ENCODE measurements around the gene EID2B. TPM values are rescaled to one million over a fixed set of nuclear protein-coding genes. Genes with fewer than 3 reads are reported as not detected.

Gene EID2B
- total RNA-seq, 2 experiments from 2014 or later, result 3.3 to 3.8 TPM

- CTCF ChIA-PET, result interaction anchor here (0.7 to 6.2 kb wide), 24 partner anchors 7 to 422 kb away, joined by 3 to 59 read pairs (median 5); partner anchors contain the start of genes DLL3, RPS16, SELENOV and SUPT5H
- DNase-seq, result no peak
- no peaks in the 10 kb centered on the region for H3K36me3 Mint-ChIP-seq
- POLR2A ChIA-PET, result interaction anchor here (0.6 to 1.5 kb wide), 5 partner anchors 9 to 411 kb away, joined by 3 to 16 read pairs (median 3); partner anchors contain the start of gene RPS16
- peak overlapping the region; percentile 52 for H3K4me3 Mint-ChIP-seq
- H3K27ac Mint-ChIP-seq, result no peak overlapping the region
- intact Hi-C loops (cut with micrococcal nuclease), result loop anchor here (2.0 to 5.0 kb wide), 4 partner anchors 34 to 191 kb away; partner anchors contain the start of genes DLL3, SAMD4B and TIMM50
- H3K27me3 Mint-ChIP-seq, result no peaks in the 10 kb centered on the region
- H3K9me3 Mint-ChIP-seq, result no peaks in the 10 kb centered on the region
- peaks cover 26% of the 10 kb centered on the region for H3K4me1 Mint-ChIP-seq (ENCODE audit: low read depth)
These were observed 406 bp upstream of the EID2B start for GRCh38 chr19:39533003-39533512.

DNA sequence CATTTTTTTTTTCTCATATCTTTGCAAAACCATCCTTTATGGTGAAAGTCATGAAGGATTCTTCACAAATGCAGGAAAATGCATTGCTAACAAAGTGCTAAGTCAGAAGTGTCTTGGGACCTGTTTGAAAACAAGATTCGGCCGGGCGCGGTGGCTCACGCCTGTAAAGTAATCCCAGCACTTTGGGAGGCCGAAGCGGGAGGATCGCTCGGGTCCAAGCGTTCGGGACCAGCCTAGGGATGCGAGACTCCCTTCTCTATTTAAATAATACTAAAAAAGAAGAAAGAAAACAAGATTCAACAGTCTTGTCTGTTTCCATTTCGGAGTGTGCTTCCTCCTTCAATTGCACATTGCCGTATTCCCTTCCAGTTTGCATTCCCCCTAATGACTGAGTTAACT lies 819 bp downstream of the EID2B start:
- peaks cover 18% of the 10 kb centered on the region for H3K4me1 Mint-ChIP-seq (ENCODE audit: low read depth)
- no peak for DNase-seq
- no peaks in the 10 kb centered on the region for H3K27me3 Mint-ChIP-seq
- H3K27ac Mint-ChIP-seq, result peak overlapping the region; percentile 60
- CTCF ChIA-PET, result interaction anchor here (0.7 to 6.2 kb wide), 13 partner anchors 9 to 421 kb away, joined by 3 to 59 read pairs (median 7); partner anchors contain the start of genes DLL3, RPS16 and SELENOV
- no peaks in the 10 kb centered on the region for H3K9me3 Mint-ChIP-seq
- peak overlapping the region; percentile 91 for H3K4me3 Mint-ChIP-seq
- no peaks in the 10 kb centered on the region for H3K36me3 Mint-ChIP-seq
- POLR2A ChIA-PET, result interaction anchor here (0.5 to 1.5 kb wide), 5 partner anchors 91 to 214 kb away, joined by 3 to 16 read pairs (median 3); partner anchors contain the start of gene RPS16
- intact Hi-C loops (cut with micrococcal nuclease), result loop anchor here (1.0 to 5.0 kb wide), 6 partner anchors 8 to 190 kb away; partner anchors contain the start of genes DLL3, EID2, SAMD4B and TIMM50

- Mint-ChIP-seq H3K27me3 (no peaks in the 10 kb centered on the region), H3K4me1 (ENCODE audit: low read depth) (peaks cover 4% of the 10 kb centered on the region), H3K36me3 (no peaks in the 10 kb centered on the region), H3K4me3 (no peak overlapping the region), H3K9me3 (no peaks in the 10 kb centered on the region), H3K27ac (no peak overlapping the region)
- ChIA-PET POLR2A (no interaction called here), CTCF (interaction anchor here (0.8 to 1.7 kb wide), 6 partner anchors 9 to 128 kb away, joined by 3 to 5 read pairs (median 4); partner anchors contain the start of gene DLL3)
- no peak for DNase-seq
- intact Hi-C loops (cut with micrococcal nuclease), result no loop called here
These were observed 7.4 kb downstream of the EID2B start for GRCh38 chr19:39525205-39525604.

DNA sequence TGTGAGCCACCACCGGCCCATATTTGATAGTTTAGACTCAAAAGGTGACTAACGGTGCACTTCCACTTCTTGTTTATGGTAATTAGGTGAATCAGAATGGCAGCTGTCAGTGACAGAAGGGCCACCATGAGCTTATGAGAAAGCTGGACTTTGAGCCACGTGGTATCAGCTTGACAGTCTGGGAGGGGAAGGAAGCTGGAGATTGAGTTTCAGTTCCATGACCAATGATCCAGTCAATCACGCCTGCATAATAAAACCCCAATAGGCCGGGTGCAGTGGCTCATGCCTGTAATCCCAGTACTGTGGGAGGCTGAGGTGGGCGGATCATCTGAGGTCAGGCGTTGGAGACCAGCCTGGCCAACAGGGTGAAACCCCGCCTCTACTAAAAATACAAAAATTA lies 8.2 kb downstream of the EID2B start:
- intact Hi-C loops (cut with micrococcal nuclease), result no loop called here
- POLR2A ChIA-PET, result no interaction called here
- no peak for DNase-seq
- no peaks in the 10 kb centered on the region for H3K36me3 Mint-ChIP-seq
- no peak overlapping the region for H3K27ac Mint-ChIP-seq
- H3K4me3 Mint-ChIP-seq, result no peak overlapping the region
- peaks cover 4% of the 10 kb centered on the region for H3K4me1 Mint-ChIP-seq (ENCODE audit: low read depth)
- CTCF ChIA-PET, result interaction anchor here (0.7 to 1.7 kb wide), 6 partner anchors 9 to 127 kb away, joined by 3 to 6 read pairs (median 4); partner anchors contain the start of gene DLL3
- H3K27me3 Mint-ChIP-seq, result no peaks in the 10 kb centered on the region
- no peaks in the 10 kb centered on the region for H3K9me3 Mint-ChIP-seq

- H3K27ac Mint-ChIP-seq, result no peak overlapping the region
- CTCF ChIA-PET, result interaction anchor here (1.5 kb wide), 1 partner anchor 10 kb away, joined by 4 read pairs; no protein-coding TSS in a partner anchor
- H3K36me3 Mint-ChIP-seq, result no peaks in the 10 kb centered on the region
- no peaks in the 10 kb centered on the region for H3K9me3 Mint-ChIP-seq
- POLR2A ChIA-PET, result no interaction called here
- no peak for DNase-seq
- intact Hi-C loops (cut with micrococcal nuclease), result no loop called here
- H3K4me3 Mint-ChIP-seq, result no peak overlapping the region
- peaks cover 13% of the 10 kb centered on the region for H3K27me3 Mint-ChIP-seq
- H3K4me1 Mint-ChIP-seq (ENCODE audit: low read depth), result peaks cover 3% of the 10 kb centered on the region
These were observed 11.8 kb downstream of the EID2B start for GRCh38 chr19:39520541-39521484.

DNA sequence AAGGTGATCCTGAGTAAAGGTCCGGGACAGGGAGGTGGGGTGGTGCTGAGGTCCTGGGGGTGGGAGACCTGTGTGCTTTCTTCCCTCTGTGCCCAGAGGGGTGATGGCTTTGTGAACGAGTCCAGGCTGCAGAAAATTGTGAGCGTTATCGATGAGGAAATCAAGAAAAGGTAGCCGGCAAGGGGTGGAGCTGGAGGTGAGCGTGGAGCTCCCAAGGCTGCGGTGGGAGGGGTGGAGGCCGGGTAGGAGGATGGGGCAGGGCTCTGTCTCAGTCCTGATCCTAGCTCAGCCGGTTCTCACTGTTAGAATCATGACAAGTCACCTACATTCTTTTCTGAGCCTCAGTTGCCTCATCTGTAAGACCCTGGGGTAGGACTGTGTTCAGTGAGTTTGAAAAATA lies 13.7 kb downstream of the EID2B start:
- no peaks in the 10 kb centered on the region for H3K36me3 Mint-ChIP-seq
- H3K4me3 Mint-ChIP-seq, result no peak overlapping the region
- H3K27me3 Mint-ChIP-seq, result peaks cover 29% of the 10 kb centered on the region
- no peaks in the 10 kb centered on the region for H3K9me3 Mint-ChIP-seq
- peaks cover 9% of the 10 kb centered on the region for H3K4me1 Mint-ChIP-seq (ENCODE audit: low read depth)
- ChIA-PET CTCF (interaction anchor here (0.8 to 1.2 kb wide), 2 partner anchors 13 to 16 kb away, joined by 3 to 4 read pairs; no protein-coding TSS in a partner anchor), POLR2A (interaction anchor here (0.9 kb wide), 1 partner anchor 12 kb away, joined by 3 read pairs; no protein-coding TSS in a partner anchor)
- H3K27ac Mint-ChIP-seq, result no peak overlapping the region
- no peak for DNase-seq
- intact Hi-C loops (cut with micrococcal nuclease), result no loop called here

- Mint-ChIP-seq H3K9me3 (no peaks in the 10 kb centered on the region), H3K27ac (no peak overlapping the region), H3K27me3 (peaks cover 33% of the 10 kb centered on the region), H3K4me3 (no peak overlapping the region), H3K4me1 (ENCODE audit: low read depth) (peaks cover 9% of the 10 kb centered on the region), H3K36me3 (no peaks in the 10 kb centered on the region)
- CTCF ChIA-PET, result interaction anchor here (0.8 kb wide), 1 partner anchor 15 kb away, joined by 4 read pairs; no protein-coding TSS in a partner anchor
- no peak for DNase-seq
- intact Hi-C loops (cut with micrococcal nuclease), result no loop called here
- POLR2A ChIA-PET, result interaction anchor here (0.9 kb wide), 1 partner anchor 11 kb away, joined by 3 read pairs; no protein-coding TSS in a partner anchor
These were observed 14.2 kb downstream of the EID2B start for GRCh38 chr19:39518458-39518857.

DNA sequence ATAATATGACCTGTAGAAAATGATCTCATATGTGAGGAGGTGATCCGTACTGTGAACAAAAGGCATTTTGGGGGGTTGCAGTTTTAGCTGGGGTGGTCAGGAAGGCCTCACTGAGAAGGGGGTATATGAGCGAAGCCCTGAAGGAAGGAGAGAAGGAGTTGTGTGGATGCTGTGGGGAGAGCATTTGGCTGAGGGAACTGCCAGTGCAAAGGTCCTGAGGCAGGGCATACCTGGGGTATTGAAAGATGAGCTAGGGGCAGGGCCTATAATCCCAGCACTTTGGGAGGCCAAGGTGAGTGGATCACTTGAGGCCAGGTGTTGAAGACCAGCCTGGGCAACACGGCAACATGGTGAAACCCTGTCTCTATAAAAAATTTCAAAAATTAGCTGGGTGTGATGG lies 15.2 kb downstream of the EID2B start:
- ChIA-PET POLR2A (no interaction called here), CTCF (no interaction called here)
- DNase-seq, result no peak
- Mint-ChIP-seq H3K4me1 (ENCODE audit: low read depth) (peaks cover 9% of the 10 kb centered on the region), H3K9me3 (no peaks in the 10 kb centered on the region), H3K27me3 (peaks cover 35% of the 10 kb centered on the region), H3K4me3 (no peak overlapping the region), H3K27ac (no peak overlapping the region), H3K36me3 (no peaks in the 10 kb centered on the region)
- intact Hi-C loops (cut with micrococcal nuclease), result no loop called here

GRCh38 chr19:39516270-39516669 lies 16.4 kb downstream of the EID2B start:
- POLR2A ChIA-PET, result no interaction called here
- CTCF ChIA-PET, result no interaction called here
- Mint-ChIP-seq H3K27me3 (peaks cover 40% of the 10 kb centered on the region), H3K4me1 (ENCODE audit: low read depth) (peaks cover 9% of the 10 kb centered on the region), H3K4me3 (no peak overlapping the region), H3K9me3 (no peaks in the 10 kb centered on the region), H3K27ac (no peak overlapping the region), H3K36me3 (no peaks in the 10 kb centered on the region)
- intact Hi-C loops (cut with micrococcal nuclease), result no loop called here
- DNase-seq, result no peak

DNA sequence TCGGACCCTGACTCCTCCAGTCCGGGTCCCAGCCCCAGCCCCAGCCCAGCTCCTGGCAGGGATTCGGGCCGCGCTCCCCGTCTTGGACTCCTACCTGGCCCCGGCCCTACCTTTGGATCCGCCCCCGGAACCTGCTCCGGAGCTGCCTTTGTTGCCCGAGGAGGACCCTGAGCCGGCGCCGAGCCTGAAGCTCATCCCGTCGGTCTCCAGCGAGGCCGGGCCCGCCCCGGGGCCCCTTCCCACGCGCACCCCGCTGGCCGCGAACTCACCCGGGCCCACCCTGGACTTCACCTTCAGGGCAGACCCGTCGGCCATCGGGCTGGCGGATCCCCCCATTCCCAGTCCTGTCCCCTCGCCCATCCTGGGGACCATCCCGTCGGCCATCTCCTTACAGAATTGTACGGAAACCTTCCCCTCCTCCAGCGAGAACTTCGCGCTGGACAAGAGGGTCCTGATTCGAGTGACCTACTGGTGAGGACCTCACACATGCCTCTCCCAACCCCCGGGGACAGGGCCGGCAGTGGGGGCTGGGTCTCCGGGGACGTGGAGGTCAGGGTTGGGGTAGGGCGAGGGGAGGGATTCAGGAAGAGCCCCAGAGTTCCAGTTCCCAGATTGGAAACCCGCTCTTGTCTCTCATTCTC lies 17.0 kb downstream of the EID2B start:
- intact Hi-C loops (cut with micrococcal nuclease), result no loop called here
- H3K9me3 Mint-ChIP-seq, result no peaks in the 10 kb centered on the region
- ChIA-PET POLR2A (no interaction called here), CTCF (interaction anchor here (1.2 to 1.4 kb wide), 2 partner anchors 17 to 76 kb away, joined by 4 to 6 read pairs; partner anchors contain the start of gene EID2B)
- peak; percentile 23 for DNase-seq
- H3K27me3 Mint-ChIP-seq, result peaks cover 40% of the 10 kb centered on the region
- H3K4me1 Mint-ChIP-seq (ENCODE audit: low read depth), result peaks cover 9% of the 10 kb centered on the region
- H3K4me3 Mint-ChIP-seq, result peak overlapping the region; percentile 16
- H3K27ac Mint-ChIP-seq, result no peak overlapping the region
- no peaks in the 10 kb centered on the region for H3K36me3 Mint-ChIP-seq

- Mint-ChIP-seq H3K4me1 (ENCODE audit: low read depth) (peaks cover 9% of the 10 kb centered on the region), H3K9me3 (no peaks in the 10 kb centered on the region), H3K36me3 (no peaks in the 10 kb centered on the region), H3K27ac (no peak within 1 kb of the TSS), H3K27me3 (peaks cover 40% of the 10 kb centered on the region), H3K4me3 (peak within 1 kb of the TSS; percentile 43)
- POLR2A ChIA-PET, result no interaction called here
- intact Hi-C loops (cut with micrococcal nuclease), result no loop called here
- CTCF ChIA-PET, result interaction anchor here (1.2 to 2.7 kb wide), 4 partner anchors 10 to 75 kb away, joined by 3 to 16 read pairs (median 5); partner anchors contain the start of gene EID2B
- no peak for DNase-seq
These were observed 17.7 kb downstream of the EID2B start, which contains the start of gene SELENOV for GRCh38 chr19:39514840-39515550. TSS of gene SELENOV (plus strand) at chr19:39515139. CDS start at chr19:39515213, 74 bp downstream.
